Left cardiac atrium (tissue), 4 donors: Measurements from ENCODE around the gene NPFFR1. TPM values are rescaled to one million over a fixed set of nuclear protein-coding genes. Genes with fewer than 3 reads are reported as not detected.

Source experiments
- ATAC-seq, 2 donors: fragments of 200-7000 bp; cut with Tn5 transposase; one replicate each; pipeline ENCODE4 v1.9.1; 2020; ENCODE audit warnings: mild to moderate bottlenecking in 2 of 2, moderate library complexity in 2 of 2
- DNase-seq: peaks from one replicate; pipeline ENCODE4 v3.0.0-alpha.2; 2020
- intact Hi-C, 2 donors: fragments of 100-400 bp; cut with DNase I; formaldehyde crosslinking; loops; one replicate each; pipeline versions ENCODE4 v1.14.1 to v1.15.1; 2022 to 2023
- long read RNA-seq: library from polyadenylated mRNA; unstranded; transcript quantifications from one replicate; pipeline ENCODE4 v2.0.0, GENCODE V29; 2021
- total RNA-seq, 2 donors: library from RNA; stranded (reverse); fragmentation: NEBNext Ultra II Directional; extraction: Animal tissue kit (Norgen Biotek cat#: 25700); gene quantifications; one replicate each; pipeline ENCODE4 v1.2.1, GENCODE V29; 2021
- donor health status: DM: no; HTN: yes; CAD: no.
- donor health status: DM: no; HTN: yes; CAD: no; lungs with severe emphysema.
- donor health status: DM: yes; HTN: yes; CAD: no.
- donor health status: Dilated cardiomyopathy.

Gene NPFFR1, protein sequence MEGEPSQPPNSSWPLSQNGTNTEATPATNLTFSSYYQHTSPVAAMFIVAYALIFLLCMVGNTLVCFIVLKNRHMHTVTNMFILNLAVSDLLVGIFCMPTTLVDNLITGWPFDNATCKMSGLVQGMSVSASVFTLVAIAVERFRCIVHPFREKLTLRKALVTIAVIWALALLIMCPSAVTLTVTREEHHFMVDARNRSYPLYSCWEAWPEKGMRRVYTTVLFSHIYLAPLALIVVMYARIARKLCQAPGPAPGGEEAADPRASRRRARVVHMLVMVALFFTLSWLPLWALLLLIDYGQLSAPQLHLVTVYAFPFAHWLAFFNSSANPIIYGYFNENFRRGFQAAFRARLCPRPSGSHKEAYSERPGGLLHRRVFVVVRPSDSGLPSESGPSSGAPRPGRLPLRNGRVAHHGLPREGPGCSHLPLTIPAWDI
- total RNA-seq, result under 1 TPM; 0.05 to 0.12 TPM
- long read RNA-seq, result 0 reads

DNA sequence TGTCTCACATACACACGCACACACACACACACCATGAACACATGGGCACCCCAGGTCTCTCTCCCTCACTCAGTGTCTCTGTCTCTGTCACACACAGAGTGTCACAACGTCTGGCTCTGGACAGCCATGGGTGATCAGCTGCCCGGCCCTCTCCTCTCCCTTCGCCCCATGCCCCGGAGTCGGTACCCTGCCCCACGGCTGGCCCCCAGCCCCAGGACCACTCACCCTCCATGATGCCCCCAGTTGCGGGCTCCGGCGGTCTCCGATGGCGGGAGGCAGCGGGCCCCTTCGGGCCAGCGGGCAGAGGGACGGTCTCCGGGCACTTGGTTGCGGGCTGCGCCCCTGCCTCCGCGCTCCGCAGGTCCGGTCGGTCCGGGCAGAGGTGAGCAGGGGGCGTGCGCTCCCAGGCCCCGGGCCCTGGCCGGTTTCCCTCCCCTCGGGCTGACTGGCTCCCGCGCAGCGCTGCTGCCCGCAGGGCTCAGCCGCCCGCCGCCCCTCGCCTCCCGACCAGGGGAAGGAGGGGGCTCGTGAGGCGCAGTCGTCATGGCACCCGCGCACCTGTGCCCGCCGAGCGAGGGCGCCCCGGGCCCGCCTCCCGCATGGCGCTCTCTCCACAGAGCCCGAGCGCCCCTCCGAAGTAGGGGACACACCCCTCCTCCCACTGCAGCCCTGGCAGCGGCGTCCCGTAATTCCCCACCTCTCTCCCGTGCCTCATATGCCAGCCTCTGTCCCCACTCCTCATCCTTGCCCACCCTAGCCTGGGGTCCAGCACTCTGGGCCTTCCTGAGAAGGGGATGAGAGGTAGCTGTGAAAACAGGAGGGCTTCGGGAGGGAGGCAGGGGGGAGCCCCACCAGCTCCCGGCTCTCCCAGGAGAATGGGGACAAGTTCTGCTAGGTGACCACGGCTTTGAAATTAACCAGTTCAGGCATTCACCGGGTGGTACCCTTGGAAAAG is at the start of gene NPFFR1:
TSS of gene NPFFR1 (minus strand) at position 560 of the 955 bp plus-strand sequence. CDS start at position 232, 328 bp downstream.
- ATAC-seq, result peak; percentile 78 to 85

DNA sequence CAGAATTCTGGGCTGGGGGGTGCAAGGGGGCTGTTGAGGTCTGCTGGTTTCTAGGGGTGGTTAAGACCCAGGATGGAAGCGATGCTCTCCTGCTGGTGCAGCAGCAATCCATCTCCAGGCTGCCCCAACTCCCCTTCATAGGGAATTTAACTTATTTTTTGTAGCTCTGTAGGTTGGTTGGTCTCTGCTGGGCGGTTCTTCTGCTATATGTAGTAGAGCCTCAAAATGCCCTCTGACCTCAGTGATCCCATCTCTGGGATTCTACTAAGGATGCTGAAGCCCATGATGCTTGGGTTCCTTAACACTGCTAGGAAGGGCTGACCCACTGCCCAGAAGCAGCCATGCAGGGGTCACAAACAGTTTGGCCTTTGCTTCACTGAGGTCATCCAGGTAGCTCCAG is 49.5 kb upstream of the NPFFR1 start:
- ATAC-seq (no peak), DNase-seq (no peak)
- intact Hi-C loops, result no loop called here

More for the DNA sequence above, at the start of gene NPFFR1:
- intact Hi-C loops, result no loop called here
- no peak for DNase-seq

DNA sequence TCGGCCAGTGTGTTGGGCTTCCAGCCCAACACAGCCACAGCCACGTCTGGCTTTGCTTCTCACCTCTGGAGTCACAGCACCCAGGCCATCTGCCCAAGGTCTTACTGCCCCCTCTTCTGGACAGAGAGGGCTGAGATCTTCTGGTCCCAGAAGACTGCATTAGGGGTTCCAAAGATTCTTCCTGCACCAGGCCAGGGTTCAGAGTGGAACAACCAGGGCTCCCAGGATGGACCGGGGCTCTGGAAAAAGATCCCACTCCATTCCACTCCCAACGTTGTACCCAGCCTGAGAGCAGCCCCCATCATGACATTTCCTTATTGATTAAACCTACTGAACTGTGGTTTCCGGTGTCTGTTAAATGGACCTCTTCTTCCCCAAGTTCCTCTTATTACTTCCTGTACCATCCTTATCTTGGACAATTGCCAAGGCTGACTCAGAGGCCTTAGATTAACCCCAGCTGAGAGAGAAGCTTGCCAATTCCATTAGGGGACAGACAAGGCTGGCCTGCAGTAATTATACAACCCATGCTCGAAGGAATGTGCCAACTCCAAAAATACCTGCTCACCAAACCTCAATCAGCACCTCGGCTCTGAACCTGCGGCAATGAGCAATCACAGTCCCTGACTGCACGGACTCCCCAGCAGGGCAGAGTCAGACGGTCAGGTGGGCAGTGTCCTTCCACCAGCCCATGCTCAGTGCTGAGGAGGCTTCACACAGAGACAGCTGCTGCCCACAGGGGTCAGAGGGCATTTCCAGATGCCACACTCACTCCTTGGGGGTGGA is 47.9 kb upstream of the NPFFR1 start:
- no peak for DNase-seq
- peak; percentile 78 to 84 for ATAC-seq
- intact Hi-C loops, result no loop called here

DNA sequence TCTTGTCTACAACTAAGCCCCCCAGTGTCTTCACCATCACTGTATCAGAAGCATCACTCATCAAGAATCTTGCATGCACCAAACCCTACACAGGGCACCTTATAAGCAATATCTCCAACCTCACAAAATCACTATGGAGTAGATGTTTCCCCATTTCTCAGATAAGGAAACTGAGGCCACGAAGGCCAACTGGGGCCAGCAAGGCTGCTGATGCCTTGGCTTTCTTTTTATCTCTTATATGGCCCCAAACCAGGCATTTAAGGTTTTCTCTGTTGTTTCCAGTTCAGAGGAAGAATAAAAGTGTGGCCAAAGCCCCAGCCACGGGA is 47.3 kb upstream of the NPFFR1 start:
- DNase-seq, result no peak
- ATAC-seq, result no peak
- intact Hi-C loops, result no loop called here

DNA sequence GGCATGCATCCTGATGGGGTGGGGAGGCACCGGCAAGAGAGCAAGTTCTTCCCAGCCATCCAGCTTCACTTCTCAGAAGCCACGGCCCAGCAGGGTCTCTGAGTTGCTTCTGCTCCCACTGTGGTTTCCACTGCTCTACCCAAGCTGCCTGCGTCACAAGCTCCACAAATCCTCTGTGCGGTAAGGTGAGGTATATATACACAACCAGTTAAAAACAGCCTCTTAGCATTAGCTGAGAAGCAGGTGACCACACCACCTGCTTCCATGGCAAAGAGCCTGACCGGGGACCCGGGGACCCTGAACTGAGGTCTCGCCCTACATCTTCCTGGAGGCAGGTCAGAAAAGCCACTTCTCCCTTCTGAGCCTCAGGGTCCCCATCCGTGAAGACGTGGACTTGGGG is 46.9 kb upstream of the NPFFR1 start:
- intact Hi-C loops, result no loop called here
- ATAC-seq (no peak), DNase-seq (no peak)

DNA sequence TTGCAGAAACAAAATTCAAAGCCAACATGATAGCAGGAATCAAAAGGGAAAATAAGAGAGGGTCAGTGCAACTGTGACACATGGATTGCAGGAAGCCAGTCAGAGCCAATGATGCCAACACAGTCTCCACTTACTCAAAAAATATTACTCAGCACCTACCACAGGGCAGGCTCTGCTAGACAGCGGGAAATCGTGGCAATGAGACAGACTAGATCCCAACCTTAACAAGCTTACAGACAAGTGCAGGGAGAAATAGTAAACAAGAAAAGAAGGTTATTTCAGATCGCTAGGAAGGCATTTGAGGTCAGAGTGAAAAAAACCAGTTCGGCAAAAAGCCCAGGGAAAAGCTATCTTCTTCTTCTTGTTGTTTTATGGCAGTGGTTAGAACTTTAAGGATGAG is 45.2 kb upstream of the NPFFR1 start:
- DNase-seq, result no peak
- ATAC-seq, result peak in 1 of 2 donors; percentile 35
- intact Hi-C loops, result no loop called here

DNA sequence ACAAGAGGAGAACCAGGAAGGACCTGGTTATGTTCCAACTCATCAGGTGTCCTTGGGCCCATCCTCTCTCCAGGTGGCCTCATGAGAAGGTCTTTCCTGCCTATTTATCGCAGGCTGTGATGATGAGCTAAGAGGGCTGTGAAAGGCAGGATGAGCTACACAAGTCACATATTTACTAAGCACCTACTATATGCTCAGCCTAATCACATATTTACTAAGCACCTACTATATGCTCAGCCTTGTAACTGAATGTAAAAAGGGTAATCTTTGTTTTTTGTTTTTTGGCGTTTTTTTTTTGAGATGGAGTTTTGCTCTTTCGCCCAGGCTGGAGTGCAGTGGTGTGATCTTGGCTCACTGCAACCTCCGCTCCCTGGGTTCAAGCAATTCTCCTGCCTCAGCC is 44.2 kb upstream of the NPFFR1 start:
- DNase-seq (no peak), ATAC-seq (no peak)
- intact Hi-C loops, result no loop called here

DNA sequence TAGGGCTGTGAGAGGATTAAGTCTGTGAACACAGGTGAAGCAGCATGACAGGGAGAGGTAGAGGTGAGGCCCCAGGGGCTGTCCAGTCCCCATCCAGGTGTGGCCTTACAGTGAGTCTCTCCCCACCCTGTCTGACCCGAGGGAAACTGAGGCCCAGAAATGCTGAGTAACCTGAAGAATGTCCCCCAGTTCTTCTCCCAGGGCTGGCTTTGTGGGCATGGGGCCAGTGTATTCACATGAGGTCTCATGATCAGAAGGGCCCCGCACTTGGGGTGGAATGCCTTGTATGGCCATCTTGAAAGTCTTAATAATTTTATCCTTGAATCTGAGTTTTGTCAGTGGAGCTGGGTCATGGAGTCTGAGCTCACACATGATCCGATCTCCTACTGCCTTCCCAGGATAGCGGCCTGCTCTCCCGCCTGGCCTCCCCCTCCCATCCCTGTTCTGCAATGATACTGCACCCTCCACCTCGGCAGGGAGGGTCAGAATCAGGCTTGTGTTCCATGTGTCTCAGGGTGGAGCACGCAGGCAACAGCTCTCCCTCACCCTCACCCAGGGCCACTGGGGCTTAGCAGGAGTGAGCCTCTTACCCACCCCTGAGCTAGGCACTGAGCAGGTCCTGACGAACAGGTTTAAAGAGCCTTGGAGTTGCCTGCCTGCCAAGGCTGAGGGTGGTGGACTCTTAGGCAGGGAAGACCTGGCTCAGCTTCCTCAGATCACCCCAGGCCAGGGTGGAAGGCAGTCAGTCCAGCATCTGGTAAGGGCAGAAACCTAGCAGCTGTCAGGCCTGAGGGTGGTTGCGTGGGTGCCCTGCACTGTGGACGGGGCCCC is 41.4 kb upstream of the NPFFR1 start:
- DNase-seq, result no peak
- intact Hi-C loops, result no loop called here
- no peak for ATAC-seq

DNA sequence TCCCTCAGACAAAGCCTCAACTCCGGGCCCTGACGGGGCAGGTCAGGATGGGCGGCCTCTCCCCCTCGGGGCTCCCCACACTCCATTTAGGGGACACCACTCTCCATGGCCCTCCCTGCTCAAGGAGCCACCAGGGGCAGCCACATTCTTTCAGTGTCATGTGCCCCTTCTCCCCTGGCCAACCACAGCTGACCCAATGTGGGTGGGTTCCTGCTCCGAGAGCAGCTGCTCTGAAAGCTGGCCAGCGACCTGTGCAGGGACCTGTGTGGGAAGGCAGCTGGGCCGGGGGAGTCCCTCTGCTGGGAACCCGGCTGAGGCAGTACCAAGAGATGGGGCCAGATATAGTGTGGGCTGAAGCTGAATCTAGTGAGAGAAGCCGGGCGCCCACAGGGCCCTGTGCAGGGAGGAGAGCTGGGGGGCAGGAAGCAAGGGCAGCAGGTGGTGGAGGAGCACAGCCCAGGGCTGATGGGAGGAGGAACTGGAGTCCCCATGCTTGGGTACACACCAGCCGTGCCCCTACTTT is 40.6 kb upstream of the NPFFR1 start:
- DNase-seq (no peak), ATAC-seq (peak; percentile 18 to 56)
- intact Hi-C loops, result no loop called here

DNA sequence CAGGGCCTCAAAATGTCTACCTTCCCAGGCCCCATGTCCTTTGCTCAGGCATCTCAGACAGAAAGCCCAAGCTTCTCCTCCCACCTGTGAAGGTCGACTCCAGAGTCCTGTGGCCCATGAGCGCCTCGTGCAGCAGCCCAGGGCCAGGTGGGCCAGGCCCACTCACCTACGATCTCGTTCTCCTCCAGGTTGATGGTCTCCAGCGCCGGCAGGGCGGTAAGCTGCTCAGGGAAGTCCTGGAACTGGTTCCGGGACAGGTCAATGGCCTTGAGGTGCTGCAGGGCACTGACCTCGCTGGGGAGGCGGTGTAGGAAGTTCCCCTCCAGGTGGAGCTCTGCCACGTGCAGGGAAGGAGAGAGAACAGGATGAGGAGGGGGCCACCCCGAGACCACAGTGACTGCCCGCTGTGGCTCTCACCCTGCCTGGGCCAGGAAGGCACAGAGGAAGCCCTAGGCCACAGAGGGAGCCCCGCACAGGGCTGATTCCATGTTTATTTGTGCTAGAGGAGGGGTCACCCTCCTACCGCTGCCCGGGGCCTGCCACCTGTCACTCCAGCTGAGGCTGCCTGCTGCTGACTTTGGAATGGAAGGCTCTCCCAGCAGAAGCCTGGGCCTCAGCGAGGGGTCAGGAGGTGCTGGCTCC is 40.0 kb upstream of the NPFFR1 start:
- DNase-seq (no peak), ATAC-seq (no peak)
- intact Hi-C loops, result no loop called here

DNA sequence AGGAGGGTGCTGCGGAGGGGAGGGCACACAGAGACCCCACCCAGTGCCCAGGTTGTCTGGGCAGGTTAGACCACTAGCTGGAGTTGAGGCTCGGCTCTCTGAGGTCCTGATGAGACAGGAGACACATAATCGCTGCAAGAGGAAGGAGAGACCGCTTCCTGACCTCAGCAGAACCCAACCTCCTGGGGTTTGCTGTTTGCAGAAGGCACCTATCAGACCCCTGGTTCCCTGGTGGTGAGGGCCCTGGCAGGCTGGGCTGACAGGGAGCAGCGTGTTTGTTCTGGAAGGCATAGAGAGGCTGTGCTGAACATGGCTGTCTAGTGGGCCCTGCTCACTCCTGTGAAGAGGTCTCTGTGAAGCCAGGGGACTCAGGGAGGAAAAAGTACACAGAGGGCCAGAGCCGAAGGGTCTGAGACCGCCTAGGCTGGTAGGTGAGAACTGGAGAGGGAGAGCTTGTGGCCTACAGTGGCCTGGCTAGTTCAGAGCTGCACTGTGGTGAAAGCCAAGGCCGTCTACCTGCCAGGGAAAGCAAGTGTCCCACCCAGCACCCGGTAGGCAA is 39.4 kb upstream of the NPFFR1 start:
- no peak for DNase-seq

DNA sequence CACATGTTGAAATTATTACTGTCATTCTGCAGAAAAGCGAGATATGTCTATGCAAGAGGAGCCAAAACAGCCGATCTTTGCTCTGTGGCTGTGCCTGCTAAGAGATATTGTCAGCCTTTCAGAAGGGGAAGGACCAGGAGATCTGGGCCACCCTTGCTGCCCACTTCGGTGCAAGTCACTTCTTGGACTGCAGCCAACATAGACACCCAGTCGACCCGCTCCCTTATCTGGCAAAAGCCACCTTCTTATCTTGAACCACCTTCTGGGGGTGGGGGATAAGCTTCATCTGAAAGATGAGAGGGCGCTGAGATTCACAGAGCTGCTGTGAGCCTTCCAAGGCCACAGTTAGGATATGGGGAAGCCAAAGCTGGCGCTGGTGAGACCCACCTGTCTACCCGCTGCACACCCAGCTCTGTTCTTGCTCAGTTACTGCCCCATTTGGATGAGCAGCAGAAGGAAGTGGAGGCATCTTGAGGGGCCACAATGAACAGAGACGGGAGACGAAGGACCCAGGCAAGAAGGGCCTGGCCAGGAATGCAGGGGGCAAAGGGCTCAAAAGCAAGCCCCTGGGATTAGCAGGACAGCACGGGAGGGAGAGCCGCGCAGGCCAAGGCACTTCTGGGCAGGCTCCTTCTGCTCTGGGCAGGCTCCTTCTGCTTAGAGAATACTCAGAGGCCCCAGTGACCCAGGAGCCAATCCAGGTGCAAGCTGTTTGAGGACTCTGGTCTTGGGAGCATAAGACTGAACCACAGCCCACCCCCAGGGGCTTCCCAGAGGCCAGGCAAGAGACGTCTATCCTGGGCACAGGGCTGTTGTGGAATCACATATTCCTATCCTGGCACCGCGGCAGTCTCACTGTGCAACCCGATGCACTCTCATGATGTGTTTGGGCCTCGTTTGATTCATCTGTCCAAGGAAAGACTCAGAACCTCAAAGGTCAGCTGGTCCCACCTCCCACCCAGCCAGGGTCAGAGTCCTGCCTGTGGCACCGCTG is 38.4 kb upstream of the NPFFR1 start:
- no peak for ATAC-seq
- DNase-seq, result no peak
- intact Hi-C loops, result no loop called here

More for the DNA sequence above, 39.4 kb upstream of the NPFFR1 start:
- ATAC-seq, result no peak
- intact Hi-C loops, result no loop called here

DNA sequence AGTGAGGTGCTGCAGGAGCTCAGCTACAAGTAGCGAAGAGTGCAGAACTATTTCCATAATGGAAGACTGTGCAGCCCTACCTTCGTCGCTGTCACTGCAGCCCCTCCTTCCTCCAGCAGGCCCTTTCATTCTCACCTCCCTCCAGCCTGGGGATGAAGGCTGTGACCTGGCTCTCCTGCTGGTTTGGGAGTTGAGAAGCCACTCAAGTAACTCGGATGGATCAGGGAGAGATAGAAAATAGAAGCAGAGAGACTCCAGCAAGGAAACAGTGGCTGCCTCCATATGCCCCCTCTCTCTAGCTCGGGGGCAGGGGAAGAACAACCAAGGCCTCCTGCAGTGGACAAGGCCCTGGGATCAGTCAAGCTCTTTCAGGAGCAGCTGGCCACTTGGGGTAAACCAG is 37.4 kb upstream of the NPFFR1 start:
- ATAC-seq (no peak), DNase-seq (no peak)

DNA sequence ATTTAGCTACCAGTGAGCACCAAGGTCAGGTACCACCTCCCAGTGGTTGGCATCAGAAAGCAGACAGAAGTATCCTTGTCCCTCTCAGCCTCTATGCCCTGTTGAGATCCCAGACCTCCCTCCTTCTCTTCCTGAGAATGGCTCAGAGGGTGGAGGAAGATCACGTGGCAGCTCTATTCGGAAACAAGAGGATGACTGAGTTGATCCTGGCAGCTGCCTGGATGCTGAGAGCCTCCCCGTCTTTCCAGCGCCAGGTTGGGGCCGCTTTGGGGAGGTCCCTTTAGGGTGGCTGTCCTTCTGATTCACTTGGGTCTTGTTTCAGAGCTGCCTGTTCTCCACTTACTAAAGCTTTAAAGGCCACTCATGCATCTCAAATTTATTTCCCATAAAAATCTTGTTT is 36.9 kb upstream of the NPFFR1 start:
- no peak for DNase-seq
- ATAC-seq, result peak; percentile 40 to 60
- intact Hi-C loops, result no loop called here

More for the DNA sequence above, 37.4 kb upstream of the NPFFR1 start:
- intact Hi-C loops, result no loop called here

DNA sequence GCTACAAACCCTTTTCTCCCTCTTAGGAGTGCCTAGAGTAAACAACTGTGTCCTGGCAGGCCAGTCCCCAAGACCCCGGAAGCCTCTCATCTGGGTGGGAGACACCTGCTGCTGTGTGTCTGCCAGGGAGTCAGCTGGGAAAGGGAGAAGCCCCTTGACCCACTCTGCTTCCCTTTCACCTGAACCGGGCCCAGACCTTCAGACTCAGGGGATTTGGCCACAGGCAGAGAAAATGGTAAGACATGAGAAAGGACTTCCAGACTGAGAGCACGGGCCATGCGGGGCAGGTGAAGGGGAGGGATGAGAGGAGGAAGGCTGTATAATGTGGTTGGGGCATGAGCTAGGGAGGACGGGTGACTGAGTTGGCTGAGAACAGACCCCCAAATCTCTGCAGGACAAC is 36.0 kb upstream of the NPFFR1 start:
- DNase-seq (no peak), ATAC-seq (no peak)
- intact Hi-C loops, result no loop called here

DNA sequence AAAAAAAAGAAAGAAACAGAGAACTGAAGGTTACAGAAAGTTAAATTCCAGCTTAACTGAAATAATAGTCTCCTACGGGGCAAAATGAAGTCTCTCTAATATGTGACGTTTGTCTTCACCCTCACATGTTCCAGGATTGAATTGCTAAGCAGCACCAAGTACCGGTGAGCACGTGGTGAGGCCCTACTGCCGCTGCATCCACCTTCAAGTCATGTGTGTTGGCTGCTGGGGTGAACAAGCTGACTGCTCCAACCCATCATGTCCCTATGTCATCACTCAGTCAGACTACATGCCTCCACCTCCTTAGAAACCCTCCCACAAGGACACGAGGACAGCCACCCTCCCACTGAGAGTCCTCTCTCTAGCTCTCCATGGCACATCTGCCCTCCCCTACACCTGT is 35.4 kb upstream of the NPFFR1 start:
- ATAC-seq (no peak), DNase-seq (no peak)
- intact Hi-C loops, result no loop called here
